Heart right ventricle (tissue), 16 donors: Measurements from ENCODE around the gene PLEKHB2. TPM values are rescaled to one million over a fixed set of nuclear protein-coding genes. Genes with fewer than 3 reads are reported as not detected.

Source experiments
- ATAC-seq, 8 donors: fragments of 200-7000 bp; cut with Tn5 transposase; one replicate each; pipeline ENCODE4 v1.9.1; 2020; ENCODE audit warnings: mild to moderate bottlenecking in 8 of 8, moderate library complexity in 8 of 8, moderate number of reproducible peaks in 1 of 8
- DNase-seq, 2 donors: peaks; one replicate each; pipeline ENCODE4 v3.0.0-alpha.2; 2020
- H3K27ac ChIP-seq, 10 donors: fragments of 200-600 bp; sonication (generic) in 2 of 10; one replicate each; pipeline versions ENCODE4 v1.5.0 to v1.8.0; 2020 to 2022; ENCODE audit warnings: mild to moderate bottlenecking in 3 of 10
- H3K27me3 ChIP-seq, 7 donors: fragments of 200-600 bp; one replicate each; pipeline ENCODE4 v1.8.0; 2021 to 2022; ENCODE audit warnings: mild to moderate bottlenecking in 2 of 7
- H3K36me3 ChIP-seq, 9 donors: fragments of 200-600 bp; sonication (generic) in 1 of 9; one replicate each; pipeline versions ENCODE4 v1.5.0 to v1.8.0; 2020 to 2022; ENCODE audit warnings: mild to moderate bottlenecking in 2 of 9
- H3K4me1 ChIP-seq, 9 donors: fragments of 200-600 bp; sonication (generic) in 1 of 9; one replicate each; pipeline versions ENCODE4 v1.5.0 to v1.8.0; 2020 to 2022; ENCODE audit warnings: mild to moderate bottlenecking in 4 of 9
- H3K4me3 ChIP-seq, 10 donors: fragments of 200-600 bp; sonication (generic) in 2 of 10; one replicate each; pipeline versions ENCODE4 v1.5.0 to v1.8.0; 2020 to 2022; ENCODE audit warnings: mild to moderate bottlenecking in 7 of 10, moderate library complexity in 2 of 10
- H3K9me3 ChIP-seq, 11 donors: fragments of 200-600 bp in 10 of 11; sonication (generic) in 2 of 11; one replicate each; pipeline versions ENCODE4 v1.5.0 to v1.8.0; 2013 to 2022; ENCODE audit warnings: mild to moderate bottlenecking in 2 of 11, control low read depth in 1 of 11, moderate library complexity in 1 of 11
- CTCF ChIP-seq, 9 donors: fragments of 200-600 bp; sonication (generic) in 2 of 9; IDR thresholded peaks; one replicate each; pipeline versions ENCODE4 v1.5.0 to v1.8.0; 2021 to 2022; ENCODE audit warnings: antibody characterized with exemption in 9 of 9, mild to moderate bottlenecking in 5 of 9, moderate library complexity in 1 of 9
- WGBS, 2 donors: extraction: QIAGEN DNeasy Blood & Tissue Kit; methylation state at CpG; one replicate each; pipeline ENCODE4 v1.1.7; 2013; ENCODE audit warnings: inconsistent platforms in 1 of 2; 5-methylcytosine and 5-hydroxymethylcytosine counted together
- intact Hi-C, 10 donors: fragments of 100-400 bp; cut with DNase I; formaldehyde crosslinking; loops; one replicate each; pipeline versions ENCODE4 v1.11.1 to v1.14.2; 2022
- polyA plus RNA-seq, 2 donors: library from polyadenylated mRNA; stranded (reverse); fragments of 200-250 nt; gene quantifications; one replicate each; pipeline ENCODE4 v1.2.3, GENCODE V29; 2013
- total RNA-seq, 10 donors: library from RNA; stranded (reverse); fragmentation: NEBNext Ultra II Directional in 3 of 10; extraction: Animal tissue kit (Norgen Biotek cat#: 25700) in 3 of 10; gene quantifications; one replicate each; pipeline versions ENCODE4 v1.2.1 to v1.2.4, GENCODE V29; 2021 to 2023
- donor health status: Arrhythmogenic right ventricular cardiomyopathy.
- donor health status: ischemic (EF 13 %, LVEDD 7.1; RV severe dilation, severe dysfunction).
- donor health status: healthy with polysubstance abuse.
- donor health status: DM: no; HTN: yes; CAD: no.
- donor health status: DM: no; HTN: no; CAD: no.
- donor health status: ischemic (EF 25% LVEDD 6.9; RV normal size, moderate dysfunction).
- donor health status: ischemic (EF 25% LVEDD 5.7; RV mildly dilated, moderate dysfunction).
- donor health status: healthy.
- donor health status: DM: yes; HTN: yes; CAD: no.
- donor health status: Ischemic cardiomyopathy.
- donor health status: ischemic (EF 35%, LVEDD 5.7; RV mildly dilated, moderate dysfunction).
- donor health status: nonischemic (EF 11% LVEDD 7.7; RV severe dilation, severe dysfunction).
- donor health status: DM: yes; HTN: yes; CAD: no.
- donor health status: PGD.
- donor health status: ischemic (EF 29% LVEDD 5.4; RV normal size, mild dysfunction).
- donor health status: nonischemic (EF 23%, LVEDD 6.1; RV moderate dilation, normal function).

PLEKHB2 gene
- total and polyA plus RNA-seq, 12 donors = 8.7 to 50.4 (median 33.1) TPM

GRCh38 chr2:131093006-131093695, 12.0 kb upstream of the PLEKHB2 start, which contains the start of gene FAM168B:
Gene FAM168B (minus strand): TSS chr2:131093460. CDS start chr2:131082646, 10,814 bp downstream.
- 0% methylated on average over 92 to 107 of the region's 107 CpGs for WGBS, 2 donors
- Histone ChIP-seq H3K36me3 (peaks cover 0 to 32% (median 13%) of the 10 kb centered on the region in 9 donors), H3K9me3 (no peaks in the 10 kb centered on the region), H3K27me3 (no peaks in the 10 kb centered on the region), H3K4me3 (peak within 1 kb of the TSS; percentile 62 to 95 (median 74)), H3K27ac (peak within 1 kb of the TSS; percentile 87 to 100 (median 97)), H3K4me1 (peaks cover 0 to 30% (median 22%) of the 10 kb centered on the region in 9 donors)
- ATAC-seq = peak; percentile 97 to 99 (median 98)
- DNase-seq = peak; percentile 87 to 91
- TF ChIP-seq CTCF (IDR thresholded peaks at IDR 0.05) = no peak
- intact Hi-C loops = no loop called here

GRCh38 chr2:131093696-131094462, 11.3 kb upstream of the PLEKHB2 start:
- DNase-seq = no peak

GRCh38 chr2:131094463-131095281, 10.5 kb upstream of the PLEKHB2 start:
- no peaks in the 10 kb centered on the region for H3K9me3 ChIP-seq
- DNase-seq (no peak), ATAC-seq (no peak)
- 78 to 83% methylated on average over 22 of the region's 22 CpGs for WGBS, 2 donors
- TF ChIP-seq CTCF (IDR thresholded peaks at IDR 0.05) = no peak
- intact Hi-C loops = loop anchor here in 1 of 10 donors (1.0 kb wide), 1 partner anchor 10 kb away; no protein-coding TSS in a partner anchor
- no peaks in the 10 kb centered on the region for H3K27me3 ChIP-seq
- H3K4me1 ChIP-seq = peaks cover 0 to 30% (median 22%) of the 10 kb centered on the region in 9 donors
- H3K36me3 ChIP-seq = peaks cover 0 to 16% (median 0%) of the 10 kb centered on the region in 9 donors
- no peak overlapping the region for H3K27ac ChIP-seq
- H3K4me3 ChIP-seq = peak overlapping the region in 1 of 10 donors; percentile 76

More at GRCh38 chr2:131093696-131094462, 11.3 kb upstream of the PLEKHB2 start:
- no peak for TF ChIP-seq CTCF (IDR thresholded peaks at IDR 0.05)
- ATAC-seq = peak; percentile 82 to 95 (median 90)
- Histone ChIP-seq H3K36me3 (peaks cover 0 to 24% (median 6%) of the 10 kb centered on the region in 9 donors), H3K27me3 (no peaks in the 10 kb centered on the region), H3K9me3 (no peaks in the 10 kb centered on the region), H3K27ac (peak overlapping the region; percentile 87 to 100 (median 97)), H3K4me3 (peak overlapping the region; percentile 62 to 95 (median 74)), H3K4me1 (peaks cover 0 to 30% (median 22%) of the 10 kb centered on the region in 9 donors)
- intact Hi-C loops = loop anchor here in 1 of 10 donors (1.0 kb wide), 1 partner anchor 10 kb away; no protein-coding TSS in a partner anchor
- WGBS, 2 donors = 10 to 12% methylated on average over 37 of the region's 37 CpGs
